ENCODE measurements around the gene EPHB4.
A peak's percentile ranks its signal among the peaks of the same experiment; 100 is the strongest.
"Not testable (repeated sequence)": the region's sequence is repeated elsewhere in the genome, so short reads cannot be mapped to it uniquely, and the experiment has no call there.

Gene EPHB4

GRCh38 chr7:100817097-100817496 lies 10.2 kb downstream of the EPHB4 start:
- Histone ChIP-seq H3K4me3 (ENCODE audit: low read depth in 1 of 2, low read length in 2 of 2) (no peak overlapping the region), H3K36me3 (ENCODE audit: control insufficient read depth in 1 of 2, insufficient read depth in 2 of 2, low read length in 2 of 2) (peaks cover 0 to 67% of the 10 kb centered on the region in 2 donors), H3K4me1 (ENCODE audit: control insufficient read depth in 1 of 2, insufficient read depth in 2 of 2, low read length in 2 of 2) (no peaks in the 10 kb centered on the region), H3K27me3 (ENCODE audit: low read depth, low read length) (no peaks in the 10 kb centered on the region), H3K27ac (ENCODE audit: low read length) (no peak overlapping the region), H3K9me3 (ENCODE audit: control insufficient read depth in 1 of 2, low read length in 2 of 2) (no peaks in the 10 kb centered on the region)

DNA sequence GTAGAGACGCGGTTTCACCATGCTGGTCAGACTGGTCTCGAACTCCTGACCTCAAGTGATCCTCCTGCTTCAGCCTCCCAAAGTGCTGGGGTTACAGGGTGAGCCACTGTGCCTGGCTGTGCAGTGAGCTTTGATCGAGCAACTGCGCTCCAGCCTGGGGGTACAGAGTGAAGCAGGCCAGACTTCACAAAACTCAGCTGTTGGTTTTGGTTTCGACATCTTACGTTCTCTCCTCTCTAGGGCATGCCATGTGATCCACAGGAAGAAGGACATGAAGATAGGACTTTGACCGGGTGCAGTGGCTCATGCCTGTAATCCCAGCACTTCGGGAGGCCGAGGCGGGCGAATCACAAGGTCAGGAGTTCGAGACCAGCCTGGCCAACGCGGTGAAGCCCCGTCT lies 10.8 kb downstream of the EPHB4 start:
- peaks cover 0 to 62% of the 10 kb centered on the region in 2 donors for H3K36me3 ChIP-seq (ENCODE audit: control insufficient read depth in 1 of 2, insufficient read depth in 2 of 2, low read length in 2 of 2)

DNA sequence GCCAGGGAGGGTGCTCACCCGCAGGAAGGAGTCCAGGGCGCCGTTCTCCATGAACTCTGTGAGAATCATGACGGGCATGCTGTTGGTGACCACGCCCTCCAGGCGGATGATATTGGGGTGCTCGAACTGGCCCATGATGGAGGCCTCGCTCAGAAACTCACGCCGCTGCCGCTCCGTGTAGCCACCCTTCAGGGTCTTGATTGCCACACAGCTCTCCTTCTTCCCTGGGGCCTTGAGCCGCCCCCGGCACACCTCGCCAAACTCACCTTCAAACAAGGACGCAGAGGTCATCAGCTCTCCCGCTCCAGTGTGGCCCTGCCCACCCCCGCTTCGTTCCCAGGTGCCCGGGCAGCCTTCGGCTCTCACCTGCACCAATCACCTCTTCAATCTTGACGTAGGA lies 14.6 kb downstream of the EPHB4 start:
- Histone ChIP-seq H3K4me1 (ENCODE audit: control insufficient read depth in 1 of 2, insufficient read depth in 2 of 2, low read length in 2 of 2) (no peaks in the 10 kb centered on the region), H3K4me3 (ENCODE audit: low read depth in 1 of 2, low read length in 2 of 2) (no peak overlapping the region), H3K36me3 (ENCODE audit: control insufficient read depth in 1 of 2, insufficient read depth in 2 of 2, low read length in 2 of 2) (peaks cover 0 to 60% of the 10 kb centered on the region in 2 donors), H3K27ac (ENCODE audit: low read length) (no peak overlapping the region), H3K9me3 (ENCODE audit: control insufficient read depth in 1 of 2, low read length in 2 of 2) (no peaks in the 10 kb centered on the region), H3K27me3 (ENCODE audit: low read depth, low read length) (no peaks in the 10 kb centered on the region)

More for the DNA sequence above, 10.8 kb downstream of the EPHB4 start:
- not testable (repeated sequence) for H3K4me3 ChIP-seq (ENCODE audit: low read depth in 1 of 2, low read length in 2 of 2); H3K4me1 ChIP-seq (ENCODE audit: control insufficient read depth in 1 of 2, insufficient read depth in 2 of 2, low read length in 2 of 2); H3K27ac ChIP-seq (ENCODE audit: low read length); H3K9me3 ChIP-seq (ENCODE audit: control insufficient read depth in 1 of 2, low read length in 2 of 2); H3K27me3 ChIP-seq (ENCODE audit: low read depth, low read length)

GRCh38 chr7:100811480-100811879 lies 15.8 kb downstream of the EPHB4 start:
- peaks cover under 1 to 63% of the 10 kb centered on the region in 2 donors for H3K36me3 ChIP-seq (ENCODE audit: control insufficient read depth in 1 of 2, insufficient read depth in 2 of 2, low read length in 2 of 2)

GRCh38 chr7:100808354-100808875 lies 18.9 kb downstream of the EPHB4 start:
- Histone ChIP-seq H3K27ac (ENCODE audit: low read length) (no peak overlapping the region), H3K36me3 (ENCODE audit: control insufficient read depth in 1 of 2, insufficient read depth in 2 of 2, low read length in 2 of 2) (peaks cover 5 to 72% of the 10 kb centered on the region in 2 donors), H3K4me1 (ENCODE audit: control insufficient read depth in 1 of 2, insufficient read depth in 2 of 2, low read length in 2 of 2) (peaks cover 4 to 5% of the 10 kb centered on the region in 2 donors), H3K27me3 (ENCODE audit: low read depth, low read length) (no peaks in the 10 kb centered on the region), H3K9me3 (ENCODE audit: control insufficient read depth in 1 of 2, low read length in 2 of 2) (no peaks in the 10 kb centered on the region), H3K4me3 (ENCODE audit: low read depth in 1 of 2, low read length in 2 of 2) (no peak overlapping the region)

More at GRCh38 chr7:100811480-100811879, 15.8 kb downstream of the EPHB4 start:
- Histone ChIP-seq H3K4me3 (ENCODE audit: low read depth in 1 of 2, low read length in 2 of 2) (no peak overlapping the region), H3K27me3 (ENCODE audit: low read depth, low read length) (no peaks in the 10 kb centered on the region), H3K9me3 (ENCODE audit: control insufficient read depth in 1 of 2, low read length in 2 of 2) (no peaks in the 10 kb centered on the region), H3K27ac (ENCODE audit: low read length) (no peak overlapping the region), H3K4me1 (ENCODE audit: control insufficient read depth in 1 of 2, insufficient read depth in 2 of 2, low read length in 2 of 2) (no peaks in the 10 kb centered on the region)

DNA sequence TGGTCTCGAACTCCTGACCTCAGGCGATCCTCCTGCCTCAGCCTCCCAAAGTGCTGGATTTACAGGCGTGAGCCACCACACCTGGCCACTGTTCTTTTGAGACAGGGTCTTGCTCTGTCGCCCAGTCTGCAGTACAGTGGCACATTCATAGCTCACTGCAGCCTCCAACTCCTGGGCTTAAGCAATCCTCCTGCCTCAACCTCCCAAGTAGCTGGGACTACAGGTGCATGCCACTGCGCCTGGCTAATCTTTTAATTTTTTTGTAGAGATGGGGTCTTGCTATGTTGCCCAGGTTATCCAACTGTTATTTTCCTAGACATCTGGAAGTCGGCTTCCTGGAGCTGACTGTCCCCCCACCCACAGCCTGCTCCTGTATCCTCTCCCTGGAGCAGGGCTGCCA lies 20.4 kb downstream of the EPHB4 start:
- peaks cover 5 to 59% of the 10 kb centered on the region in 2 donors for H3K36me3 ChIP-seq (ENCODE audit: control insufficient read depth in 1 of 2, insufficient read depth in 2 of 2, low read length in 2 of 2)
- H3K4me1 ChIP-seq (ENCODE audit: control insufficient read depth in 1 of 2, insufficient read depth in 2 of 2, low read length in 2 of 2), result peaks cover 9 to 15% of the 10 kb centered on the region in 2 donors
- H3K27me3 ChIP-seq (ENCODE audit: low read depth, low read length); H3K4me3 ChIP-seq (ENCODE audit: low read depth in 1 of 2, low read length in 2 of 2); H3K9me3 ChIP-seq (ENCODE audit: control insufficient read depth in 1 of 2, low read length in 2 of 2); H3K27ac ChIP-seq (ENCODE audit: low read length): not testable (repeated sequence)

DNA sequence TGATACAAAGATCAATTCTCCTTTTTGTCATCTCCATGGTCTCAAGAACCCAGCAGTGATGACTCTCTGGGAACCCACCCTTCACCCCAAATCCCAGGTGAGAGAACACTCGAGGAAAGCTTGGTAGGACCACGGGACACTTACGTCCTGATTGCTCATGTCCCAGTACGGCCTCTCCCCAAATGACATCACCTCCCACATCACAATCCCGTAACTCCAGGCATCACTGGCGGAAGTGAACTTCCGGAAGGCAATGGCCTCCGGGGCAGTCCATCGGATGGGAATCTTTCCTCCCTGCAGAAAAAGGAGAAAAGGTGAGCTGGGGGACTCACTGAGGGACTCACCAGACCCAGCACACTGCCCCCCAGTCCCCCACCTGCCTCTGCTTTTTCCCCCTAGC lies 21.0 kb downstream of the EPHB4 start:
- no peaks in the 10 kb centered on the region for H3K9me3 ChIP-seq (ENCODE audit: control insufficient read depth in 1 of 2, low read length in 2 of 2)
- peaks cover 5 to 56% of the 10 kb centered on the region in 2 donors for H3K36me3 ChIP-seq (ENCODE audit: control insufficient read depth in 1 of 2, insufficient read depth in 2 of 2, low read length in 2 of 2)
- H3K4me1 ChIP-seq (ENCODE audit: control insufficient read depth in 1 of 2, insufficient read depth in 2 of 2, low read length in 2 of 2), result peaks cover 9 to 15% of the 10 kb centered on the region in 2 donors
- H3K27ac ChIP-seq (ENCODE audit: low read length), result no peak overlapping the region
- no peaks in the 10 kb centered on the region for H3K27me3 ChIP-seq (ENCODE audit: low read depth, low read length)
- H3K4me3 ChIP-seq (ENCODE audit: low read depth in 1 of 2, low read length in 2 of 2), result no peak overlapping the region

DNA sequence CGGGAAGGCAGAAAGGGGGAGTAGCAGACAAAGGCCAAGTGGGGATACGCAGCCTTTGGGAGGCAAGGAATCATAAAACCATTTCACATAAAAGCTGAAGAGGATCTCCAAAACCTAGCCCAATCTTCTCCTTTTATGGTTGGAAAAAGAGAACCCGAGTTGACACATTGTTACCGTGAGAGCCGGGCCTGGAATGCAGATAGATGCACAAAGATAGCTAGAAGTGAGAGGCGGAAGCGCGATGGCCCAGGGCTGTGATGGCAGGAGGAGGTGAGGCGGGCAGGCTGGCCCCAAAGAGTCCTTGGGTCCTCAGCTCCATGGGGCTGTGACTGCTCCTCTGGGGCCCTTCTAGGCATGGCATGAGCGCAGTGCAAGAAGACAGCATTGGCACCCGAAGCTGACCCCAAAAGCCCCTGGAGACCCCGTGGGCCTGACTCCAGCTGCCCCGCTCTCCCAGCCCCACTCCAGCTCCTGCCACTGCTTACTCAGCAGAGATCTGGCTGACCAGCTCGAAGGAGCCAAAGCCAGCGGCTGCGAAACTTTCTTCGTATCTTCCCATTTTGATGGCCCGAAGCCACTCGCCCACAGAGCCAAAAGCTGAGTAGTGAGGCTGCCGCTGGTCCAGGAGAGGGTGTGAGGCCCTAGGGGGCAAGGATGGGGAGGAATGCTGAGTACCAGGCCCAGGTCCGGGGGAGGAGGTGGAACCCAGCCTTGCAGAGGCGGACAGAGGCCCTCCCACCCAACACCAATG lies 22.5 kb downstream of the EPHB4 start:
- H3K36me3 ChIP-seq (ENCODE audit: control insufficient read depth in 1 of 2, insufficient read depth in 2 of 2, low read length in 2 of 2), result peaks cover 5 to 52% of the 10 kb centered on the region in 2 donors
- H3K27me3 ChIP-seq (ENCODE audit: low read depth, low read length), result no peaks in the 10 kb centered on the region
- H3K4me1 ChIP-seq (ENCODE audit: control insufficient read depth in 1 of 2, insufficient read depth in 2 of 2, low read length in 2 of 2), result peaks cover 9 to 15% of the 10 kb centered on the region in 2 donors
- no peaks in the 10 kb centered on the region for H3K9me3 ChIP-seq (ENCODE audit: control insufficient read depth in 1 of 2, low read length in 2 of 2)
- no peak overlapping the region for H3K4me3 ChIP-seq (ENCODE audit: low read depth in 1 of 2, low read length in 2 of 2)
- no peak overlapping the region for H3K27ac ChIP-seq (ENCODE audit: low read length)

- peaks cover 5 to 42% of the 10 kb centered on the region in 2 donors for H3K36me3 ChIP-seq (ENCODE audit: control insufficient read depth in 1 of 2, insufficient read depth in 2 of 2, low read length in 2 of 2)
- peak overlapping the region; percentile 29 for H3K27ac ChIP-seq (ENCODE audit: low read length)
- no peaks in the 10 kb centered on the region for H3K9me3 ChIP-seq (ENCODE audit: control insufficient read depth in 1 of 2, low read length in 2 of 2)
- peak overlapping the region in 1 of 2 donors; percentile 30 for H3K4me3 ChIP-seq (ENCODE audit: low read depth in 1 of 2, low read length in 2 of 2)
- H3K27me3 ChIP-seq (ENCODE audit: low read depth, low read length), result no peaks in the 10 kb centered on the region
- peaks cover 9 to 15% of the 10 kb centered on the region in 2 donors for H3K4me1 ChIP-seq (ENCODE audit: control insufficient read depth in 1 of 2, insufficient read depth in 2 of 2, low read length in 2 of 2)
Observed at GRCh38 chr7:100803398-100804161, 23.7 kb downstream of the EPHB4 start.

DNA sequence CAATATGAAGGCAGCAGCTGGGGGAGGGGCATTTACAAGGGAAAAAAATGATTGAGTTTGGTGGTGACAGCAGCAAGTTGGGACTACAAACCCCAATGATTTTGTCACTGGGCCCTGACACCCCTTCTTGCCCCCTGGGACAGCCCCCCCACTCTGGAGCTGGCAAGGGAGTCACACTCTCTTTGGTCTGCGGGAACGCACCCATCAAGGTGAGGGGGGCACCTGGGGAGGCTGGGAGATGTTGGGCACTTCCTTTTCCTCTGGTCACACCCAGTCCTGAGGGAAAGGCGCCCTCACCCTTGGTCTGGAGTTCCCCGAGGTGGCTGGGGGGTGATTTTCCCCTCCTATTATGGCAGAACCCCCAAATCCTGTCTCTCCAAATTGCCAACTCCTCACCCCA lies 24.4 kb downstream of the EPHB4 start:
- Histone ChIP-seq H3K4me1 (ENCODE audit: control insufficient read depth in 1 of 2, insufficient read depth in 2 of 2, low read length in 2 of 2) (peaks cover 9 to 15% of the 10 kb centered on the region in 2 donors), H3K27ac (ENCODE audit: low read length) (peak overlapping the region; percentile 29), H3K9me3 (ENCODE audit: control insufficient read depth in 1 of 2, low read length in 2 of 2) (no peaks in the 10 kb centered on the region), H3K27me3 (ENCODE audit: low read depth, low read length) (no peaks in the 10 kb centered on the region), H3K4me3 (ENCODE audit: low read depth in 1 of 2, low read length in 2 of 2) (no peak overlapping the region), H3K36me3 (ENCODE audit: control insufficient read depth in 1 of 2, insufficient read depth in 2 of 2, low read length in 2 of 2) (peaks cover 5 to 36% of the 10 kb centered on the region in 2 donors)

- peaks cover 5 to 26% of the 10 kb centered on the region in 2 donors for H3K36me3 ChIP-seq (ENCODE audit: control insufficient read depth in 1 of 2, insufficient read depth in 2 of 2, low read length in 2 of 2)
- H3K9me3 ChIP-seq (ENCODE audit: control insufficient read depth in 1 of 2, low read length in 2 of 2), result no peaks in the 10 kb centered on the region
- no peak overlapping the region for H3K27ac ChIP-seq (ENCODE audit: low read length)
- no peaks in the 10 kb centered on the region for H3K27me3 ChIP-seq (ENCODE audit: low read depth, low read length)
- no peak overlapping the region for H3K4me3 ChIP-seq (ENCODE audit: low read depth in 1 of 2, low read length in 2 of 2)
- peaks cover 9 to 15% of the 10 kb centered on the region in 2 donors for H3K4me1 ChIP-seq (ENCODE audit: control insufficient read depth in 1 of 2, insufficient read depth in 2 of 2, low read length in 2 of 2)
Observed at GRCh38 chr7:100801833-100802568, 25.3 kb downstream of the EPHB4 start.

Measured in muscle layer of duodenum (tissue), 2 donors.